HepG2 (cell line): Measurements from ENCODE around the gene HBS1L. TPM values are rescaled to one million over a fixed set of nuclear protein-coding genes. Genes with fewer than 3 reads are reported as not detected.

Source experiments
- DNMT3B ChIP-seq: conservative IDR thresholded peaks from 2 replicates; pipeline ENCODE4 v1.6.1; 2016; ENCODE audit warnings: missing biosample characterization, control low read depth
- GPN1 ChIP-seq: sonication (generic); formaldehyde crosslinking; IDR thresholded peaks from 2 replicates; pipeline ENCODE4 v1.5.1; 2020; ENCODE audit warnings: missing genetic modification reagents, borderline replicate concordance
- HNF4A ChIP-seq: sonication (generic); formaldehyde crosslinking; IDR thresholded peaks from 2 replicates; pipeline ENCODE4 v1.4.0; 2020; ENCODE audit warnings: missing genetic modification reagents
- KLF13 ChIP-seq: sonication (generic); formaldehyde crosslinking; IDR thresholded peaks from 2 replicates; pipeline ENCODE4 v1.4.0; 2020; ENCODE audit warnings: mild to moderate bottlenecking, missing genetic modification reagents
- RAD21 ChIP-seq: fragments of 450-650 bp; formaldehyde crosslinking; IDR thresholded peaks from 2 replicates; pipeline ENCODE4 v1.5.0; 2020; ENCODE audit warnings: mild to moderate bottlenecking
- ZFP36 ChIP-seq: fragments of 150-350 bp; IDR thresholded peaks from 2 replicates; pipeline ENCODE4 v1.6.1; 2018; ENCODE audit warnings: borderline replicate concordance, low read length, low read depth; ENCODE audit not compliant: partially characterized antibody
- ZNF367 ChIP-seq: sonication (generic); formaldehyde crosslinking; IDR thresholded peaks from 2 replicates; pipeline ENCODE4 v1.4.0; 2020; ENCODE audit warnings: missing genetic modification reagents, borderline replicate concordance
- ZNF501 ChIP-seq: sonication (generic); formaldehyde crosslinking; IDR thresholded peaks from 2 replicates; pipeline ENCODE4 v1.5.1; 2020; ENCODE audit warnings: mild to moderate bottlenecking, moderate library complexity, missing genetic modification reagents
- ZNF598 ChIP-seq: sonication (generic); formaldehyde crosslinking; IDR thresholded peaks from 2 replicates; pipeline ENCODE4 v1.5.1; 2020; ENCODE audit warnings: mild to moderate bottlenecking, missing genetic modification reagents, borderline replicate concordance
- polyA plus RNA-seq, 8 experiments: library from polyadenylated mRNA; depleted of rRNA in 3 of 8; stranded (reverse) in 7 of 8; unstranded in 1 of 8; fragments of >200 nt; fragmentation: Illumina TruSeq in 4 of 8; extraction: Trizol in 4 of 8; gene quantifications; 2 replicates each; pipeline versions ENCODE4 v1.2.1 to v1.2.3, GENCODE V29; 2011 to 2016; ENCODE audit warnings: low read depth in 4 of 8, missing spikeins in 1 of 8, mixed read lengths in 1 of 8; ENCODE audit not compliant: insufficient read depth in 1 of 8
- total RNA-seq, 5 experiments: library from RNA; depleted of rRNA; stranded (reverse); fragments of >200 nt; fragmentation: Illumina TruSeq; extraction: Trizol; gene quantifications; 2 replicates each; pipeline ENCODE4 v1.2.3, GENCODE V29; 2016; ENCODE audit warnings: low read depth in 1 of 5
- TF ChIP-seq, protein P1 (sequence below), 2 experiments: sonication (generic) in 1 of 2; formaldehyde crosslinking in 1 of 2; IDR thresholded peaks; 2 replicates each; pipeline versions ENCODE4 v1.6.1 to v1.9.0; 2014 to 2022; ENCODE audit warnings: antibody characterized with exemption in 1 of 2, borderline replicate concordance in 1 of 2, inconsistent platforms in 1 of 2, low read depth in 1 of 2, missing genetic modification reagents in 1 of 2
- TF ChIP-seq, protein P2 (sequence below): IDR thresholded peaks from 2 replicates; pipeline ENCODE4 v1.4.0; 2020; ENCODE audit warnings: mild to moderate bottlenecking, missing genetic modification reagents
- TF ChIP-seq, protein P3 (sequence below): sonication (generic); formaldehyde crosslinking; IDR thresholded peaks from 2 replicates; pipeline ENCODE4 v1.8.0; 2022; ENCODE audit warnings: mild to moderate bottlenecking, missing genetic modification reagents, borderline replicate concordance

The HBS1L gene
- total and polyA plus RNA-seq, 2 of the 13 experiments (the other 11 are each of a cell fraction or from before 2014, with no cell fraction given) = 44.1 to 138 TPM

- TF ChIP-seq, protein P1, sequence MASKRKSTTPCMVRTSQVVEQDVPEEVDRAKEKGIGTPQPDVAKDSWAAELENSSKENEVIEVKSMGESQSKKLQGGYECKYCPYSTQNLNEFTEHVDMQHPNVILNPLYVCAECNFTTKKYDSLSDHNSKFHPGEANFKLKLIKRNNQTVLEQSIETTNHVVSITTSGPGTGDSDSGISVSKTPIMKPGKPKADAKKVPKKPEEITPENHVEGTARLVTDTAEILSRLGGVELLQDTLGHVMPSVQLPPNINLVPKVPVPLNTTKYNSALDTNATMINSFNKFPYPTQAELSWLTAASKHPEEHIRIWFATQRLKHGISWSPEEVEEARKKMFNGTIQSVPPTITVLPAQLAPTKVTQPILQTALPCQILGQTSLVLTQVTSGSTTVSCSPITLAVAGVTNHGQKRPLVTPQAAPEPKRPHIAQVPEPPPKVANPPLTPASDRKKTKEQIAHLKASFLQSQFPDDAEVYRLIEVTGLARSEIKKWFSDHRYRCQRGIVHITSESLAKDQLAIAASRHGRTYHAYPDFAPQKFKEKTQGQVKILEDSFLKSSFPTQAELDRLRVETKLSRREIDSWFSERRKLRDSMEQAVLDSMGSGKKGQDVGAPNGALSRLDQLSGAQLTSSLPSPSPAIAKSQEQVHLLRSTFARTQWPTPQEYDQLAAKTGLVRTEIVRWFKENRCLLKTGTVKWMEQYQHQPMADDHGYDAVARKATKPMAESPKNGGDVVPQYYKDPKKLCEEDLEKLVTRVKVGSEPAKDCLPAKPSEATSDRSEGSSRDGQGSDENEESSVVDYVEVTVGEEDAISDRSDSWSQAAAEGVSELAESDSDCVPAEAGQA (IDR thresholded peaks at IDR 0.05; ENCODE audit: low read depth) = no peak
- TF ChIP-seq, protein P1 (CRISPR knock-in tag; IDR thresholded peaks at IDR 0.05; ENCODE audit: borderline replicate concordance) = no peak
- TF ChIP-seq ZNF367 (CRISPR knock-in tag) (peak; percentile 69; the same call in 1 of the 2 replicates), ZNF598 (peak; percentile 30; the same call in 1 of the 2 replicates), ZFP36 (no peak), HNF4A (CRISPR knock-in tag) (peak; percentile 70), DNMT3B (CRISPR knock-in tag) (no peak), ZNF501 (CRISPR knock-in tag) (peak; percentile 56; the same call in 1 of the 2 replicates), RAD21 (CRISPR knock-in tag) (no peak), GPN1 (CRISPR knock-in tag) (no peak), KLF13 (no peak)
- TF ChIP-seq, protein P2, sequence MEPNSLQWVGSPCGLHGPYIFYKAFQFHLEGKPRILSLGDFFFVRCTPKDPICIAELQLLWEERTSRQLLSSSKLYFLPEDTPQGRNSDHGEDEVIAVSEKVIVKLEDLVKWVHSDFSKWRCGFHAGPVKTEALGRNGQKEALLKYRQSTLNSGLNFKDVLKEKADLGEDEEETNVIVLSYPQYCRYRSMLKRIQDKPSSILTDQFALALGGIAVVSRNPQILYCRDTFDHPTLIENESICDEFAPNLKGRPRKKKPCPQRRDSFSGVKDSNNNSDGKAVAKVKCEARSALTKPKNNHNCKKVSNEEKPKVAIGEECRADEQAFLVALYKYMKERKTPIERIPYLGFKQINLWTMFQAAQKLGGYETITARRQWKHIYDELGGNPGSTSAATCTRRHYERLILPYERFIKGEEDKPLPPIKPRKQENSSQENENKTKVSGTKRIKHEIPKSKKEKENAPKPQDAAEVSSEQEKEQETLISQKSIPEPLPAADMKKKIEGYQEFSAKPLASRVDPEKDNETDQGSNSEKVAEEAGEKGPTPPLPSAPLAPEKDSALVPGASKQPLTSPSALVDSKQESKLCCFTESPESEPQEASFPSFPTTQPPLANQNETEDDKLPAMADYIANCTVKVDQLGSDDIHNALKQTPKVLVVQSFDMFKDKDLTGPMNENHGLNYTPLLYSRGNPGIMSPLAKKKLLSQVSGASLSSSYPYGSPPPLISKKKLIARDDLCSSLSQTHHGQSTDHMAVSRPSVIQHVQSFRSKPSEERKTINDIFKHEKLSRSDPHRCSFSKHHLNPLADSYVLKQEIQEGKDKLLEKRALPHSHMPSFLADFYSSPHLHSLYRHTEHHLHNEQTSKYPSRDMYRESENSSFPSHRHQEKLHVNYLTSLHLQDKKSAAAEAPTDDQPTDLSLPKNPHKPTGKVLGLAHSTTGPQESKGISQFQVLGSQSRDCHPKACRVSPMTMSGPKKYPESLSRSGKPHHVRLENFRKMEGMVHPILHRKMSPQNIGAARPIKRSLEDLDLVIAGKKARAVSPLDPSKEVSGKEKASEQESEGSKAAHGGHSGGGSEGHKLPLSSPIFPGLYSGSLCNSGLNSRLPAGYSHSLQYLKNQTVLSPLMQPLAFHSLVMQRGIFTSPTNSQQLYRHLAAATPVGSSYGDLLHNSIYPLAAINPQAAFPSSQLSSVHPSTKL = peak; percentile 58; the same call in 1 of the 2 replicates
- TF ChIP-seq, protein P3, sequence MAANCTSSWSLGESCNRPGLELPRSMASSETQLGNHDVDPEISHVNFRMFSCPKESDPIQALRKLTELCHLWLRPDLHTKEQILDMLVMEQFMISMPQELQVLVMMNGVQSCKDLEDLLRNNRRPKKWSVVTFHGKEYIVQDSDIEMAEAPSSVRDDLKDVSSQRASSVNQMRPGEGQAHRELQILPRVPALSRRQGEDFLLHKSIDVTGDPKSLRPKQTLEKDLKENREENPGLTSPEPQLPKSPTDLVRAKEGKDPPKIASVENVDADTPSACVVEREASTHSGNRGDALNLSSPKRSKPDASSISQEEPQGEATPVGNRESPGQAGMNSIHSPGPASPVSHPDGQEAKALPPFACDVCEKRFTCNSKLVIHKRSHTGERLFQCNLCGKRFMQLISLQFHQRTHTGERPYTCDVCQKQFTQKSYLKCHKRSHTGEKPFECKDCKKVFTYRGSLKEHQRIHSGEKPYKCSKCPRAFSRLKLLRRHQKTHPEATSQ = no peak
These were observed 102.9 kb downstream of the HBS1L start (continued) for GRCh38 chr6:134951494-134952263.
